ENCODE data around the gene PHACTR1.

Gene PHACTR1

GRCh38 chr6:13189710-13190109 is 473.1 kb downstream of the PHACTR1 start:
- no peak for DNase-seq (ENCODE audit: low read depth in 2 of 2)

- DNase-seq (ENCODE audit: low read depth in 2 of 2), result no peak
Observed at GRCh38 chr6:13190376-13190775, 473.8 kb downstream of the PHACTR1 start.

GRCh38 chr6:13191461-13191860 is 474.9 kb downstream of the PHACTR1 start:
- no peak for DNase-seq (ENCODE audit: low read depth in 2 of 2)

GRCh38 chr6:13194852-13195251 is 478.3 kb downstream of the PHACTR1 start:
- DNase-seq (ENCODE audit: low read depth in 2 of 2), result no peak

- DNase-seq (ENCODE audit: low read depth in 2 of 2), result no peak
Observed at GRCh38 chr6:13195803-13196202, 479.2 kb downstream of the PHACTR1 start.

- no peak for DNase-seq (ENCODE audit: low read depth in 2 of 2)
Observed at GRCh38 chr6:13198168-13198567, 481.6 kb downstream of the PHACTR1 start.

GRCh38 chr6:13201336-13201735 is 484.8 kb downstream of the PHACTR1 start:
- no peak for DNase-seq (ENCODE audit: low read depth in 2 of 2)

- no peak for DNase-seq (ENCODE audit: low read depth in 2 of 2)
Observed at GRCh38 chr6:13203145-13203544, 486.6 kb downstream of the PHACTR1 start.

GRCh38 chr6:13205106-13205505 is 488.5 kb downstream of the PHACTR1 start:
- DNase-seq (ENCODE audit: low read depth in 2 of 2), result no peak

GRCh38 chr6:13212096-13212495 is 495.5 kb downstream of the PHACTR1 start:
- no peak for DNase-seq (ENCODE audit: low read depth in 2 of 2)

- no peak for DNase-seq (ENCODE audit: low read depth in 2 of 2)
Observed at GRCh38 chr6:13212538-13212937, 496.0 kb downstream of the PHACTR1 start.

GRCh38 chr6:13215390-13215789 is 498.8 kb downstream of the PHACTR1 start:
- no peak for DNase-seq (ENCODE audit: low read depth in 2 of 2)

GRCh38 chr6:13216236-13217014 is 499.9 kb downstream of the PHACTR1 start:
- DNase-seq (ENCODE audit: low read depth in 2 of 2), result no peak

GRCh38 chr6:13217206-13217905 is 500.8 kb downstream of the PHACTR1 start:
- DNase-seq (ENCODE audit: low read depth in 2 of 2), result no peak

GRCh38 chr6:13220266-13220665 is 503.7 kb downstream of the PHACTR1 start:
- no peak for DNase-seq (ENCODE audit: low read depth in 2 of 2)

- DNase-seq (ENCODE audit: low read depth in 2 of 2), result no peak
Observed at GRCh38 chr6:13222048-13222447, 505.5 kb downstream of the PHACTR1 start.

GRCh38 chr6:13226071-13226470 is 509.5 kb downstream of the PHACTR1 start:
- no peak for DNase-seq (ENCODE audit: low read depth in 2 of 2)

GRCh38 chr6:13228264-13229204 is 512.0 kb downstream of the PHACTR1 start:
- DNase-seq (ENCODE audit: low read depth in 2 of 2), result no peak

GRCh38 chr6:13229205-13230085 is 512.9 kb downstream of the PHACTR1 start:
- DNase-seq (ENCODE audit: low read depth in 2 of 2), result no peak

- DNase-seq (ENCODE audit: low read depth in 2 of 2), result no peak
Observed at GRCh38 chr6:13233106-13233505, 516.5 kb downstream of the PHACTR1 start.

GRCh38 chr6:13234130-13234529 is 517.6 kb downstream of the PHACTR1 start:
- no peak for DNase-seq (ENCODE audit: low read depth in 2 of 2)
